GM21529 (cell line): ENCODE data around the gene HOXA7.
A peak's percentile ranks its signal among the peaks of the same experiment; 100 is the strongest.

Experiments used
- ATAC-seq: cut with Tn5 transposase; IDR thresholded peaks from one replicate; pipeline ENCODE4 v1.9.1; 2021; ENCODE audit not compliant: unreplicated experiment

Gene HOXA7

GRCh38 chr7:27160546-27161213 is 4.2 kb upstream of the HOXA7 start:
- ATAC-seq: peak; percentile 74

GRCh38 chr7:27160145-27160545 is 3.7 kb upstream of the HOXA7 start:
- no peak for ATAC-seq

- ATAC-seq: no peak
Measured at GRCh38 chr7:27159266-27160144, 3.0 kb upstream of the HOXA7 start.

- no peak for ATAC-seq
Measured at GRCh38 chr7:27158436-27159265, 2.2 kb upstream of the HOXA7 start.

GRCh38 chr7:27157702-27158431 is 1.4 kb upstream of the HOXA7 start:
- no peak for ATAC-seq

- no peak for ATAC-seq
Measured at GRCh38 chr7:27156916-27157701, 634 bp upstream of the HOXA7 start.

- no peak for ATAC-seq
Measured at GRCh38 chr7:27155816-27156507, 513 bp downstream of the HOXA7 start.

GRCh38 chr7:27154901-27155815 is 1.3 kb downstream of the HOXA7 start:
- ATAC-seq: no peak

GRCh38 chr7:27154369-27154768 is 2.1 kb downstream of the HOXA7 start:
- no peak for ATAC-seq

GRCh38 chr7:27153526-27153925 is 2.9 kb downstream of the HOXA7 start:
- no peak for ATAC-seq

- no peak for ATAC-seq
Measured at GRCh38 chr7:27152816-27153442, 3.5 kb downstream of the HOXA7 start.

- ATAC-seq: no peak
Measured at GRCh38 chr7:27151931-27152815, 4.3 kb downstream of the HOXA7 start, which contains the start of gene HOXA3. Gene HOXA3 (minus strand): TSS chr7:27152583. CDS start chr7:27110640, 41,943 bp downstream.

- no peak for ATAC-seq
Measured at GRCh38 chr7:27151341-27151930, 5.0 kb downstream of the HOXA7 start.

GRCh38 chr7:27150568-27151340 is 5.7 kb downstream of the HOXA7 start:
- peak; percentile 86 for ATAC-seq

- ATAC-seq: no peak
Measured at GRCh38 chr7:27149842-27150567, 6.5 kb downstream of the HOXA7 start.
